K562 (cell line): ENCODE measurements around the gene TMEM225B. TPM values are rescaled to one million over a fixed set of nuclear protein-coding genes. Genes with fewer than 3 reads are reported as not detected.

ENCODE experiments used
- CHD2 ChIP-seq: IDR thresholded peaks from 2 replicates; pipeline ENCODE4 v1.6.1; 2011; ENCODE audit warnings: low read depth, low read length
- ESRRB ChIP-seq: fragments of 250-450 bp; sonication (Bioruptor Pico); IDR thresholded peaks from 2 replicates; pipeline ENCODE4 v1.5.0; 2020; ENCODE audit warnings: mild to moderate bottlenecking, moderate library complexity, borderline replicate concordance
- GATAD2A ChIP-seq: fragments of 450-650 bp; IDR thresholded peaks from 2 replicates; pipeline ENCODE4 v1.6.1; 2017
- HEY1 ChIP-seq: fragments of 250-450 bp; sonication (Bioruptor Pico); IDR thresholded peaks from 2 replicates; pipeline ENCODE4 v1.5.0; 2020; ENCODE audit warnings: mild to moderate bottlenecking, moderate library complexity, borderline replicate concordance
- MGA ChIP-seq: fragments of 450-650 bp; IDR thresholded peaks from 2 replicates; pipeline ENCODE4 v1.6.1; 2016; ENCODE audit warnings: mild to moderate bottlenecking, moderate library complexity
- NCOR1 ChIP-seq: fragments of 450-650 bp; IDR thresholded peaks from 2 replicates; pipeline ENCODE4 v1.6.1; 2016; ENCODE audit warnings: mild to moderate bottlenecking, moderate library complexity
- ZNF134 ChIP-seq: fragments of 250-450 bp; sonication (Bioruptor Pico); conservative IDR thresholded peaks from 2 replicates; pipeline ENCODE4 v1.4.0; 2020
- ZNF655 ChIP-seq: fragments of 250-450 bp; sonication (Bioruptor Pico); IDR thresholded peaks from 2 replicates; pipeline ENCODE4 v1.5.0; 2021
- polyA plus RNA-seq, 8 experiments: library from polyadenylated mRNA; depleted of rRNA in 4 of 8; stranded (reverse) in 5 of 8; unstranded in 3 of 8; fragments of >200 nt; fragmentation: Nextera tagmentation in 2 of 8; fragmentation: Illumina TruSeq in 1 of 8; extraction: Ambion mirVana in 2 of 8; extraction: Trizol in 1 of 8; gene quantifications; 2 replicates each; pipeline versions ENCODE4 v1.2.1 to v1.2.3, GENCODE V29; 2011 to 2014; ENCODE audit warnings: inconsistent platforms in 1 of 8, missing spikeins in 1 of 8
- total RNA-seq, 7 experiments: library from RNA; depleted of rRNA in 6 of 7; stranded (reverse); fragments of >200 nt in 6 of 7; fragmentation: Illumina TruSeq in 2 of 7; extraction: Trizol in 2 of 7; gene quantifications; 2 replicates each; pipeline versions ENCODE4 v1.2.1 to v1.2.3, GENCODE V29; 2011 to 2021; ENCODE audit warnings: low replicate concordance in 1 of 7
- TF ChIP-seq, protein P1 (sequence below): fragments of 450-650 bp; formaldehyde crosslinking; IDR thresholded peaks from 2 replicates; pipeline ENCODE4 v1.4.0; 2020; ENCODE audit warnings: mild to moderate bottlenecking, moderate library complexity
- TF ChIP-seq, protein P2 (sequence below): fragments of 450-650 bp; formaldehyde crosslinking; IDR thresholded peaks from 2 replicates; pipeline ENCODE4 v1.4.0; 2020; ENCODE audit warnings: mild to moderate bottlenecking, moderate library complexity

TMEM225B gene
- total and polyA plus RNA-seq, 9 of the 15 experiments (the other 6 are each of a cell fraction or from before 2014, with no cell fraction given) = 0.08 to 0.73 (median 0.56) TPM

DNA sequence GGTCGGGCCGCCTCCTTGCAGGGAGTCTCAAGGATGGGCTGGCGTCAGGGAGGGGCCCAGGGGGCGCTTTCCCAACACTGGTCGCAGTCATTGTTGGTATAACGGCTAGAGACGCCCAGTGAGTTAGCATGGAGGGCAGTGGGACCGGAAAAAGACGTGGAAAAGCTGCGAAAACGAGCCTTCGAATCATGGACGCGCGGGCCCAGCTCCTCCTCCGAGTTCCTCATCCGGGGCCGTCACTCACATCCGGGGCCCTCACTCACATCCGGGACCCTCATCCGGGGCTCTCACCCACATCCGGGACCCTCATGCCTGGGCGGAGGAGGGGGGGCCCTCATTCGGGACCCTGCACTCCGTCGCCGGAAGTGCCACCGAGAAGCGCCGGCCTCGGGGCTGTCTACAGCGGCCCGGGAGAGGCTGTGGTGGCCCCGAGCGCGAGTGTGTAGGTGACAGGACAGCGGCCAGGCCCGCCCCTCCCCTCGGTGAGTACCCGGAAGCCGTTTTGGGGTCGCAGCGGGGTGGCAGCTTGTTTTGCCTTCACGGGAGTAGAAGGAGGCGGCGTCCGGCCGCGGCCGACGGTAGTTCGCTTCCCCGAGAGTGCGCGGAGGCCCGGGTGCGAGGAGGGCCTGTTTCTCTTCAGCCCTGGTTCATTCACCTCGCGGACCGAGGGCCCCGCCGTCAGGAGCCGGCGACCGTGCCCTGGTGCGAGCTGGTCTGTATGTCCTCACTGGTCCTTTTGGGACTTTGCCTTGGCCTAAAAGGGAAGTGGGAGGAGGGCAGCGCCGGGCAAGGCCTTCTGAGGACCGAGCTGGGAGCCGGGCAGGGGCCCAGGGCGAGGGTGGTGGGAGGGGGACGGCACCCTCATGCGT lies 39.5 kb upstream of the TMEM225B start, which contains the start of gene ZNF655 (continued):
- TF ChIP-seq, protein P1, sequence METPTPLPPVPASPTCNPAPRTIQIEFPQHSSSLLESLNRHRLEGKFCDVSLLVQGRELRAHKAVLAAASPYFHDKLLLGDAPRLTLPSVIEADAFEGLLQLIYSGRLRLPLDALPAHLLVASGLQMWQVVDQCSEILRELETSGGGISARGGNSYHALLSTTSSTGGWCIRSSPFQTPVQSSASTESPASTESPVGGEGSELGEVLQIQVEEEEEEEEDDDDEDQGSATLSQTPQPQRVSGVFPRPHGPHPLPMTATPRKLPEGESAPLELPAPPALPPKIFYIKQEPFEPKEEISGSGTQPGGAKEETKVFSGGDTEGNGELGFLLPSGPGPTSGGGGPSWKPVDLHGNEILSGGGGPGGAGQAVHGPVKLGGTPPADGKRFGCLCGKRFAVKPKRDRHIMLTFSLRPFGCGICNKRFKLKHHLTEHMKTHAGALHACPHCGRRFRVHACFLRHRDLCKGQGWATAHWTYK = peak; percentile 58; the same call in 1 of the 2 replicates
- TF ChIP-seq ZNF655 (no peak), CHD2 (no peak; the same call in 1 of the 2 replicates), NCOR1 (no peak), GATAD2A (no peak), MGA (peak; percentile 86), ZNF134 (CRISPR knock-in tag) (0 out of 2 replicates have a peak, but pooled peaks have one; percentile 29), ESRRB (CRISPR knock-in tag) (no peak), HEY1 (CRISPR knock-in tag) (peak; percentile 34; the same call in 1 of the 2 replicates)
- TF ChIP-seq, protein P2, sequence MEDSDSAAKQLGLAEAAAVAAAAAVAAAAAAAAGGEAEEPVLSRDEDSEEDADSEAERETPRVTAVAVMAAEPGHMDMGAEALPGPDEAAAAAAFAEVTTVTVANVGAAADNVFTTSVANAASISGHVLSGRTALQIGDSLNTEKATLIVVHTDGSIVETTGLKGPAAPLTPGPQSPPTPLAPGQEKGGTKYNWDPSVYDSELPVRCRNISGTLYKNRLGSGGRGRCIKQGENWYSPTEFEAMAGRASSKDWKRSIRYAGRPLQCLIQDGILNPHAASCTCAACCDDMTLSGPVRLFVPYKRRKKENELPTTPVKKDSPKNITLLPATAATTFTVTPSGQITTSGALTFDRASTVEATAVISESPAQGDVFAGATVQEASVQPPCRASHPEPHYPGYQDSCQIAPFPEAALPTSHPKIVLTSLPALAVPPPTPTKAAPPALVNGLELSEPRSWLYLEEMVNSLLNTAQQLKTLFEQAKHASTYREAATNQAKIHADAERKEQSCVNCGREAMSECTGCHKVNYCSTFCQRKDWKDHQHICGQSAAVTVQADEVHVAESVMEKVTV (CRISPR knock-in tag) = no peak
